OCI-LY1 (cell line): Measurements from ENCODE around the gene FURIN.
"Not testable (repeated sequence)": the region's sequence is repeated elsewhere in the genome, so short reads cannot be mapped to it uniquely, and the experiment has no call there.

ENCODE experiments used
- H2AFZ ChIP-seq: fragments of 200-600 bp; sonication (generic), shearing (Covaris generic); 2 replicates; pipeline ENCODE4 v1.6.0; 2014; ENCODE audit warnings: antibody characterized with exemption, mild to moderate bottlenecking, low read length
- H3F3A ChIP-seq: fragments of 200-600 bp; sonication (generic), shearing (Covaris generic); 2 replicates; pipeline ENCODE4 v1.6.0; 2014; ENCODE audit warnings: mild to moderate bottlenecking, antibody characterized with exemption, low read length, moderate library complexity; ENCODE audit not compliant: insufficient read depth
- H3K27ac ChIP-seq: fragments of 200-600 bp; sonication (generic); 2 replicates; pipeline ENCODE4 v1.5.1; 2014; ENCODE audit warnings: low read length, mixed run types, mild to moderate bottlenecking, low read depth; ENCODE audit not compliant: poor library complexity, severe bottlenecking
- H3K27me3 ChIP-seq: fragments of 200-600 bp; sonication (generic); 2 replicates; pipeline ENCODE4 v1.6.0; 2014; ENCODE audit warnings: antibody characterized with exemption, mild to moderate bottlenecking, low read length, moderate library complexity; ENCODE audit not compliant: insufficient read depth
- H3K36me3 ChIP-seq: fragments of 200-600 bp; sonication (generic); 2 replicates; pipeline ENCODE4 v1.6.1; 2014; ENCODE audit warnings: mild to moderate bottlenecking, antibody characterized with exemption, low read length, moderate library complexity, mixed read lengths; ENCODE audit not compliant: insufficient read depth
- H3K4me1 ChIP-seq: fragments of 200-600 bp; sonication (generic); 2 replicates; pipeline ENCODE4 v1.5.1; 2014; ENCODE audit warnings: mild to moderate bottlenecking, low read length, moderate library complexity; ENCODE audit not compliant: insufficient read depth, severe bottlenecking
- H3K4me2 ChIP-seq: fragments of 200-600 bp; sonication (generic), shearing (Covaris generic); 2 replicates; pipeline ENCODE4 v1.6.1; 2014; ENCODE audit warnings: low read length
- H3K4me3 ChIP-seq: fragments of 200-600 bp; sonication (generic); 2 replicates; pipeline ENCODE4 v1.5.1; 2014; ENCODE audit warnings: low read length, low read depth, mild to moderate bottlenecking, mixed read lengths; ENCODE audit not compliant: poor library complexity, severe bottlenecking
- H3K79me2 ChIP-seq: fragments of 200-600 bp; shearing (Covaris generic); 2 replicates; pipeline ENCODE4 v1.6.1; 2016; ENCODE audit warnings: mixed run types, low read length, mixed read lengths; ENCODE audit not compliant: insufficient read depth
- H3K9ac ChIP-seq: fragments of 200-600 bp; sonication (generic), shearing (Covaris generic); 2 replicates; pipeline ENCODE4 v1.6.1; 2014; ENCODE audit warnings: mild to moderate bottlenecking, low read length, mixed read lengths
- H3K9me2 ChIP-seq: fragments of 200-600 bp; sonication (generic), shearing (Covaris generic); 2 replicates; pipeline ENCODE4 v1.6.1; 2014; ENCODE audit warnings: low read depth, mild to moderate bottlenecking, low read length, mixed read lengths
- H3K9me3 ChIP-seq: fragments of 200-600 bp; shearing (Covaris generic); 2 replicates; pipeline ENCODE4 v1.6.1; 2014; ENCODE audit warnings: low read length, mixed read lengths
- H4K20me1 ChIP-seq: fragments of 200-600 bp; sonication (generic), shearing (Covaris generic); 2 replicates; pipeline ENCODE4 v1.6.0; 2016; ENCODE audit warnings: mild to moderate bottlenecking, low read length; ENCODE audit not compliant: insufficient read depth
- CTCF ChIP-seq: fragments of 200-600 bp; sonication (generic), shearing (Covaris generic); IDR thresholded peaks from 2 replicates; pipeline ENCODE4 v1.5.1; 2017; ENCODE audit warnings: mild to moderate bottlenecking, antibody characterized with exemption, low read length, moderate library complexity, mixed read lengths
- EZH2 ChIP-seq: fragments of 200-600 bp; sonication (generic), shearing (Covaris generic); IDR thresholded peaks from 2 replicates; pipeline ENCODE4 v1.8.0; 2017; ENCODE audit warnings: borderline replicate concordance, mixed run types, mild to moderate bottlenecking, antibody characterized with exemption, low read length, moderate library complexity, mixed read lengths

The FURIN gene

GRCh38 chr15:90893175-90894090, 25.0 kb downstream of the FURIN start:
- no peaks in the 10 kb centered on the region for H4K20me1 ChIP-seq
- TF ChIP-seq CTCF (peak; percentile 74), EZH2 (no peak)
- no peaks in the 10 kb centered on the region for H3K36me3 ChIP-seq
- peaks cover 20% of the 10 kb centered on the region for H3K27me3 ChIP-seq
- peak overlapping the region; percentile 40 for H3K4me2 ChIP-seq
- H3K9me3 ChIP-seq: no peaks in the 10 kb centered on the region
- no peaks in the 10 kb centered on the region for H3K9me2 ChIP-seq
- H3K4me1 ChIP-seq: peaks cover 19% of the 10 kb centered on the region
- H3F3A ChIP-seq: no peaks in the 10 kb centered on the region; the same call in 1 of the 2 replicates
- H3K79me2 ChIP-seq: no peaks in the 10 kb centered on the region
- no peak overlapping the region for H2AFZ ChIP-seq
- peak overlapping the region; percentile 56 for H3K4me3 ChIP-seq
- peak overlapping the region; percentile 27; the same call in 1 of the 2 replicates for H3K9ac ChIP-seq
- no peak overlapping the region for H3K27ac ChIP-seq

GRCh38 chr15:90895571-90896117, 27.3 kb downstream of the FURIN start:
- Histone ChIP-seq H3K36me3 (no peaks in the 10 kb centered on the region), H3K4me1 (peaks cover 19% of the 10 kb centered on the region), H3K9me2 (no peaks in the 10 kb centered on the region), H3K9me3 (no peaks in the 10 kb centered on the region), H3K4me2 (no peak overlapping the region), H2AFZ (no peak overlapping the region), H4K20me1 (no peaks in the 10 kb centered on the region), H3K27me3 (peaks cover 14% of the 10 kb centered on the region), H3K27ac (no peak overlapping the region), H3F3A (no peaks in the 10 kb centered on the region; the same call in 1 of the 2 replicates), H3K9ac (no peak overlapping the region), H3K4me3 (no peak overlapping the region), H3K79me2 (no peaks in the 10 kb centered on the region)
- peak; percentile 8; the same call in 1 of the 2 replicates for TF ChIP-seq CTCF
- TF ChIP-seq EZH2: no peak

GRCh38 chr15:90897131-90897655, 28.8 kb downstream of the FURIN start:
- not testable (repeated sequence) for H4K20me1 ChIP-seq, H3K9me2 ChIP-seq, H3F3A ChIP-seq, H3K4me2 ChIP-seq, H2AFZ ChIP-seq, H3K27me3 ChIP-seq, H3K9me3 ChIP-seq, H3K79me2 ChIP-seq, H3K4me3 ChIP-seq, H3K9ac ChIP-seq, H3K36me3 ChIP-seq
- Histone ChIP-seq H3K27ac (peak overlapping the region; percentile 4), H3K4me1 (peaks cover 27% of the 10 kb centered on the region)
